Cardiac muscle cell (in vitro differentiated cells and primary cell): Measurements from ENCODE around the gene ZSCAN20. TPM values are rescaled to one million over a fixed set of nuclear protein-coding genes. Genes with fewer than 3 reads are reported as not detected.

Experiments
- DNase-seq, 2 donors: peaks; one replicate each; pipeline versions ENCODE4 v3.0.0 to v3.0.0-alpha.2; 2010 to 2017; ENCODE audit warnings: low read depth in 1 of 2, low spot score in 1 of 2
- H3K27ac ChIP-seq: fragments of 200-600 bp; sonication (generic); 2 replicates; pipeline ENCODE4 v1.5.1; 2016
- H3K27me3 ChIP-seq: fragments of 200-600 bp; sonication (generic); 2 replicates; pipeline ENCODE4 v1.6.0; 2016; ENCODE audit warnings: control low read depth
- H3K36me3 ChIP-seq: fragments of 200-600 bp; sonication (generic); 2 replicates; pipeline ENCODE4 v1.5.1; 2016; ENCODE audit warnings: control low read depth
- H3K4me1 ChIP-seq: fragments of 200-600 bp; sonication (generic); 2 replicates; pipeline ENCODE4 v1.8.1; 2017; ENCODE audit warnings: low read depth, mild to moderate bottlenecking, mixed run types
- H3K4me3 ChIP-seq: fragments of 200-600 bp; sonication (generic); 2 replicates; pipeline ENCODE4 v1.5.1; 2016; ENCODE audit warnings: mild to moderate bottlenecking
- H3K9me3 ChIP-seq: fragments of 200-600 bp; sonication (generic); 2 replicates; pipeline ENCODE4 v1.5.1; 2017; ENCODE audit warnings: low read depth, mild to moderate bottlenecking, control low read depth
- CTCF ChIP-seq: IDR thresholded peaks from 2 replicates; pipeline ENCODE4 v1.5.1; 2012; ENCODE audit warnings: low read depth, mild to moderate bottlenecking, low read length
- polyA plus RNA-seq: library from polyadenylated mRNA; unstranded; fragments of >200 nt; fragmentation: Nextera tagmentation; extraction: Ambion mirVana; gene quantifications from 2 replicates; pipeline ENCODE4 v1.2.1, GENCODE V29; 2016
- total RNA-seq: library from RNA; depleted of rRNA; stranded (reverse); fragments of >200 nt; gene quantifications from 2 replicates; pipeline ENCODE4 v1.2.3, GENCODE V29; 2016

ZSCAN20 gene
- total and polyA plus RNA-seq, 2 experiments from 2014 or later, result 1.4 to 7.2 TPM

GRCh38 chr1:33434363-33434750 is 38.1 kb upstream of the ZSCAN20 start:
- H3K36me3 ChIP-seq, result no peaks in the 10 kb centered on the region
- H3K4me3 ChIP-seq, result no peak overlapping the region
- H3K9me3 ChIP-seq, result no peaks in the 10 kb centered on the region
- H3K27ac ChIP-seq, result no peak overlapping the region
- no peak for DNase-seq
- H3K27me3 ChIP-seq, result peaks cover 9% of the 10 kb centered on the region
- no peak for TF ChIP-seq CTCF
- H3K4me1 ChIP-seq, result peaks cover 32% of the 10 kb centered on the region

- Histone ChIP-seq H3K9me3 (no peaks in the 10 kb centered on the region), H3K4me1 (peaks cover 36% of the 10 kb centered on the region), H3K4me3 (no peak overlapping the region), H3K27me3 (no peaks in the 10 kb centered on the region), H3K36me3 (no peaks in the 10 kb centered on the region), H3K27ac (no peak overlapping the region)
- TF ChIP-seq CTCF, result no peak
- DNase-seq, result peak in 1 of 2 donors; percentile 57
These were observed 37.2 kb upstream of the ZSCAN20 start for GRCh38 chr1:33435096-33435820.

- Histone ChIP-seq H3K4me1 (peaks cover 36% of the 10 kb centered on the region), H3K9me3 (no peaks in the 10 kb centered on the region), H3K27ac (peak overlapping the region; percentile 77)
These were observed 35.7 kb upstream of the ZSCAN20 start for GRCh38 chr1:33436557-33437285.

GRCh38 chr1:33438364-33439160 is 33.9 kb upstream of the ZSCAN20 start:
- no peak for DNase-seq
- H3K27ac ChIP-seq, result no peak overlapping the region
- peaks cover 32% of the 10 kb centered on the region for H3K4me1 ChIP-seq
- no peak for TF ChIP-seq CTCF
- no peaks in the 10 kb centered on the region for H3K9me3 ChIP-seq
- H3K4me3 ChIP-seq, result no peak overlapping the region
- H3K36me3 ChIP-seq, result no peaks in the 10 kb centered on the region
- no peaks in the 10 kb centered on the region for H3K27me3 ChIP-seq

More at GRCh38 chr1:33436557-33437285, 35.7 kb upstream of the ZSCAN20 start:
- H3K36me3 ChIP-seq, result no peaks in the 10 kb centered on the region
- H3K27me3 ChIP-seq, result no peaks in the 10 kb centered on the region
- no peak overlapping the region for H3K4me3 ChIP-seq
- no peak for TF ChIP-seq CTCF
- peak in 1 of 2 donors; percentile 41 for DNase-seq

GRCh38 chr1:33439662-33440061 is 32.8 kb upstream of the ZSCAN20 start:
- H3K4me3 ChIP-seq, result no peak overlapping the region
- no peaks in the 10 kb centered on the region for H3K36me3 ChIP-seq
- peaks cover 26% of the 10 kb centered on the region for H3K4me1 ChIP-seq
- DNase-seq, result no peak
- no peak for TF ChIP-seq CTCF
- no peak overlapping the region for H3K27ac ChIP-seq
- H3K9me3 ChIP-seq, result no peaks in the 10 kb centered on the region
- H3K27me3 ChIP-seq, result no peaks in the 10 kb centered on the region
